Gastrocnemius medialis (tissue), 4 donors: ENCODE data around the gene ILRUN.

ENCODE experiments used
- CTCF ChIP-seq, 5 experiments: fragments of 450-650 bp in 3 of 5; fragments of 200-600 bp in 2 of 5; sonication (generic) in 2 of 5; IDR thresholded peaks in 4 of 5; conservative IDR thresholded peaks in 1 of 5; 1 replicate in 4 of 5; 2 replicates in 1 of 5; pipeline ENCODE4 v1.5.1; 2016 to 2019; ENCODE audit warnings: antibody characterized with exemption in 5 of 5, mild to moderate bottlenecking in 3 of 5, moderate library complexity in 3 of 5
- POLR2A ChIP-seq, 2 donors: fragments of 450-650 bp; IDR thresholded peaks; one replicate each; pipeline ENCODE4 v1.6.1; 2017; ENCODE audit warnings: antibody characterized with exemption in 2 of 2, mild to moderate bottlenecking in 2 of 2, moderate library complexity in 2 of 2

DNA sequence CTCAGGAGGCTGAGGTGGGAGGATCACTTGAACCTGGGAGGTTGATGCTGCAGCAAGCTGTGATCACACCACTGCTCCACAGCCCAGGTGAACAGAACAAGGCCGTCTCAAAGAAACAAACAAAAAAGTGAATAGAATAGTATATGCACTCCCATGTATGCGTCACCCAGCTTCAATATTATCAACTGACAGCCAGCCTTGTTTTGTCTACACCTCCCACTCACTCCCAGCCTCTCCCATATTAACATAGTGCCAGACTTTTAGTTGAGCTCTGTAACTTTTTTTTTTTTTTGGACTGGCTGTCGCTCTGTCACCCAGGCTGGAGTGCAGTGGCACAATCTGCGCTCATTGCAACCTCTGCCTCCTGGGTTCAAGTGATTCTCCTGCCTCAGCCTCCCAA, 18.1 kb upstream of the ILRUN start:
- no peak for TF ChIP-seq CTCF (IDR thresholded peaks at IDR 0.05 in 4 of 5, conservative IDR thresholded peaks at IDR 0.05 in 1 of 5)
- TF ChIP-seq POLR2A (IDR thresholded peaks at IDR 0.05) = no peak
